Raji (cell line): ENCODE data around the gene CCDC92.

Source experiments
- POLR2A ChIP-seq: IDR thresholded peaks from 2 replicates; pipeline ENCODE4 v1.6.1; 2011; ENCODE audit warnings: low read depth, low read length, control low read depth; ENCODE audit not compliant: insufficient read depth

CCDC92 gene

DNA sequence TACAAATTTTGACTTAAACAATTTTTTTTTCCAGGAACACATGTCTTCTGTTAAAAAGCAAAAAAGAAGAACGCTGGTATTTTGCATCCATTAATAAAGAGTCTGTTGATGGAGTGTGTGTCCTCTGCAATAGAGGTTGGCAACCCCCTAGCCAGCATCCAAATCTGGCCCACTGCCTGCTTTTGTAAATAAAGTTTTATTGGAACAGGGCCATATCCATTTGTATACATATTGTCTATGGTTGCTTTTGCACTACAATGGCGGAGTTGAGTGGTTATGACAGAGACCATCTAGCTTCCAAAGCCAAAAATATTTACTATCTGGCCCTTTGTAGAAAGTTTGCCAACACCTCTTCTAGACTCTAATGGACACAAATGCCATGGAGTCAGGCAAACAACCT is 49.6 kb downstream of the CCDC92 start:
- TF ChIP-seq POLR2A, result no peak

DNA sequence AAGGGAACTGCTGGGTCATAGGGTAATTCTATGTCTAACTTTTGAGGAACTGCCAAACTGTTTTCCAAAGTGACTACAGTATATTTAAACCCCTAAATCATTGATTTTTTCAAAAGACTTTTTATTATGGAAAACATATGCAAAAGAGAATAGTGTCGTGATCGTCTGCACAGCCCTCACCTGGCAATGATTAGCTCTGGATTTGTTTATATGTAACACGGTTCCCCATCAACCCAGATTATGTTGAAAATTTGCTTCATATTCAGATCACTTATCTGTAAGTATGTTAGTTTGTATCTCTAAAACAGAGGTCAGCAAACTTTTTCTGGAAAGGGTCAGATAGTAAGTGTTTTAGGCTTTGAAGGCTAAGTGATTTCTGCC is 52.7 kb downstream of the CCDC92 start:
- TF ChIP-seq POLR2A, result no peak

DNA sequence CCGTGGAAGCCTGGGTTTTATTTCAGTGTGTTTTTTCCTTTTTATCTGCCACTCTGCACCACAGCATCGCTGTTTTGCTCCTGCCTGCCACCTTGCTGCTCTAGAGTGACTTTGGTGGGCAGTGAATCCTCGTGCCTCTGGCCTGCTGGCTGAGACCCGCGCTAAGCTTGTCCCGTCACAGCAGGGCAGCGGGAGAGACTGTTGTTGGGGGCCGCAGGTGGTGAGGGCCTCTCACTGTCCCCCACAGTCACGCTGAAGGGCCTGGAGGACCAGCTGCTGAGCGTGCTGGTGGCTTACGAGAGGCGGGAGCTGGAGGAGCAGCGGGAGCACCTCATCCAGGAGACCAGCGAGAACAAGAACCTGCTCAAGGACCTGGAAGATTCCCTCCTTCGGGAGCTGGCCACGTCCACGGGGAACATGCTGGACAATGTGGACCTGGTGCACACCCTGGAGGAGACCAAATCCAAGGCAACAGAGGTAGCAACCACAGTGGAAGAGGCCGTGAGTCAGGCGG is 55.2 kb downstream of the CCDC92 start:
- TF ChIP-seq POLR2A, result no peak

DNA sequence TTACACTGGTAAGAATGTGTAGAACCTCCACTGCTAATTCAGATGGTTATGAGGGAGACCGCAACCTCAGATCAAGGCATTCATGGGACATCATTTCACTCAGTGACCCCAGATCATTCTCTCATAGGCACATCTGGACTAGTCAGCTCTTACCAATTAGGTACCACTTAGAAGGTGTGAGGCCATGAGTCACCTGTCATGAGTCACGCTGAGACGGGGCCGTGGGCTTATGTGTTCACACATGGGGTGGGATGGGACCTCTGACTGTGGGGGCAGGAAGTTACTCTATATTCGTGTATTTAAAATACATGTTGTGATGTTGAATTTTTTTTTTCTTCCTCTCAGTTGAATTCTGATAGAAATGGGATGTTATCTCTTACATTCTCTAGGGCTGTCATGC is 55.9 kb downstream of the CCDC92 start:
- TF ChIP-seq POLR2A, result no peak

DNA sequence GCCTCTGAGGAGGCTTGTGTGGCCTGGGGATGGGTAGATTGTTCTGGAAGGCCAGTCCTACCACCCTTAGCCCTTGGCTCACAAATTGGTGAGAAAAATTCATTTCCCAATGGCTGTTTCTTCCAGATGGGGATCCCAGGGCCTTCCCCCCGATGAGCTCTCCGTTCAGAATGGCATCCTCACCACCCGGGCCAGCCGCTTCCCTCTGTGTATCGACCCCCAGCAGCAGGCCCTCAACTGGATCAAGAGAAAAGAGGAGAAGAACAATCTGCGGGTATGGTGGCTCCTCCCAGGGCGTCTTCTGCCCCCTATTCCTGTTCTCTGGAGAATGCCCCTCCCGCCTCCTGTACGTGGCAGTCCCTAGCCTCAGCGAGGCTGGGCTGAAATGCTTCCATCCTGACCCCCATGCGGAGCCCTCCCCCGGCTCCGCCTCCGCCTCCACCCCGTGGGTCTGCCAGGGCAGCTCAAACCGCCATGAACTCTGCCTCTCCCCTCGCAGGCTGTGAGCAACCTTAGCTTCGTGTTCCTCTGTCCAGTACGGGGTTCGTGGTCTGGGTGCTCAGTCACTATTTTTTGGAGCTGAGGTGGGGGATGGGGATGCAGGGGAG is 57.8 kb downstream of the CCDC92 start:
- no peak for TF ChIP-seq POLR2A

DNA sequence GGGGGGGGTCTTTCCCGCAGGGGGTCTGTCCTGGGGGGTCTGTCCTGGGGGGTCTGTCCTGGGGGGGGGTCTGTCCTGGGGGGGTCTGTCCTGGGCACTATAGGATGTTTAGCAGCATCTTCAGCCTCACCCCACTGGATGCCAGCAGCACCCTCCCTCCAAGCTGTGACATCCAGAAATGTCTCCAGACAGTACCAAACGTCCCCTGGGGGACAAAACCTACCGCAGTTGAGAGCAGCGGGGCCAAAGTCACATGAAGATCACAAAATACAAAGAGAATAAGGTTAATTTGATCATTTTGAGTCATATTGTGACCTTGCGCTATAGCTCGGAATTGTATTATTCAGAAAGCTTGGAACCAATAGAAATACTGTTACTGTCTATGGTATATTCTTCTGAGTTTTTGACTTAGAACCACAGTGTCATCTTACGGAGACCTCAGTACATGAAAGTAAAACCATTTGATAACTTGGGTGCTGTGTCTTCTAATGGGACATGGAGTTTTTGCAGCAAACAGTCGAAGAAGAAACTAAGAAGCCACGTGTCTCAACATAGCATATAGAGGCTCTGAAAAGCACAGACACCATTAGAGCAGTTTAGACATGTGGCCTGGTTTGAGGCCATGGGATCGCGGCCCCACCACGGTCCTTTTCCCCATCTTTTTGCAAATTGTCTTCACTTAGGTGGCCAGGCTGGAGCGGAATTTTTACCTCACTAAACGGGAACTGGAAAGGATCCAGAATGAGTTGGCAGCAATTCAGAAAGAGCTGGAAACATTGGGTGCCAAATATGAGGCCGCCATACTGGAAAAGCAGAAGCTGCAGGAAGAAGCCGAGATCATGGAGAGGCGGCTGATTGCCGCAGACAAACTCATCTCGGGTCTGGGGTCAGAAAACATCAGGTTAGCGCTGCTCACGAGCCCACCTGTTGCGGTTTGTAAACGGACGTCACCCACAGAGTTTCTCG is 59.9 kb downstream of the CCDC92 start:
- no peak for TF ChIP-seq POLR2A

DNA sequence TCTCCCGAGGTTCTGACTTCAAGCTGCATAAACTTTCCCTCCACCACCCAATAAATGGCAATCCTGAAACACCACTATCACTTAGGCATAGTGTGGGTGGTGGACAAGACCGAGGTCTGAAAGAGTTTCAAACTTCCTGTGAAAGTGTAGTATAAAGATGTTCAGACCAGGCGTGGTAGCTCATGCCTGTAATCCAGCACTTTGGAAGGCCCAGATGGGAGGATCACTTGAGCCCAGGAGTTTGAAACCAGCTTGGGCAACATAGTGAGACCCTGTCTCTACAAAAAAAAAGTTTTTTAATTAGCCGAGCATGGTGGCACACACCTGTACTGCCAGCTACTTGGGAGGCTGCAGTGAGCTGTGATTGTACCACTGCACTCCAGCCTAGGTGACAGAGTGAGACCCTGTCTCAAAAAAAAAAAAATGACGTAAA is 61.9 kb downstream of the CCDC92 start:
- no peak for TF ChIP-seq POLR2A

DNA sequence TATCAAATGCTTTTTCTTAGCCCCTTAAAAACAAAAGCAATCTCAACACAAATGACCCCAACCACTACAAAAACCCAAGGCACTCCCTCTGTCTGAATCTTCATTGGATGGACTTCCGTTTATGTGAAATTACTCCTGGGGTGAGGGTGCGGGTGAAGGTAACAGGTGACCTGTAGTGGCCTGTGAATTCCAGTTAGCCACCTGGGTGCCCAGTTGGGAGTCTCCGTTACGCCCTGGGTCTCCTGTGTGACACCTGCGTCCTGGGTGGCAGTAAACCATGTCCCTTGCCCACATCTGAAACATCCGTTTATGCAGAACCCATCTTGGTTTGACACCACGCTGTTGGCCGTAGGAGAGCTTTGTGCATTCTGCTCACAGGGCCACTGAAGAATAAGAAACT is 62.6 kb downstream of the CCDC92 start:
- no peak for TF ChIP-seq POLR2A

DNA sequence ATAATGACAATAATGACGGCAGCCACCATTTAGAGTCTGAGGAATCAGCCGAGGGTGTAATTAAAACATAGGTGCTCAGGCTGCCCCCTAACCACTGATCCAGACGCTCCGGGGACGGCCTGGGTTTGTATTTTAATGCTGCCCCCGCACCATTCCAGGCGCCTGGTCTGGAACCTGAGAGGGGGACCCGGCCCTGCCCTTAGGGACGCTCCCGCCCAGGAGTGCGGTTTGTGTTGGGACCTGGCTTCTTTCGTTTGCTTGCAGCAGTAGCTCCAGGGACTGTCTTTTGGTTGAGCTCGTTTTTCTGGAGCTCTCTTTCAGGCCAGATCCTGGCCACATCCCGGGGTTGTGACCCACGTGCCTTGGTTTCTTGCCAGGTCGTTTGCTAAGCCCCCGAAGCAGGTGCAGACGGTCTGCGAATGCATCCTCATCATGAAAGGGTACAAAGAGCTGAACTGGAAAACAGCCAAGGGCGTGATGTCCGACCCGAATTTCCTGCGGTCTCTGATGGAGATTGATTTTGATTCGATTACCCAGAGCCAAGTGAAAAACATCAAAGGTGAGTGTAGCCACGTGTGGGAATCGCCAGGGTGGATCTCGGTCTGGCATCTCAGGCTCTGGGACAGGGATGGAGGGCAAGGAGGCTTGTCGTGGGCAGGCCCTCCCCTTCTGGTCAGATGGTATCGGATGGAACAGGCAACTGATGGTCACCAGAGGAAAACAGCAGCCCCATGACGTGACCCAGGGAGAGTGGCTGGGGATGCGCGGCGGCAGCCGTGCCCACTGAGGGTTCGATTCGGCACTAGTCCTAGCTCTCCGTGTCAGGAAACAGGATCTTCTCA is 63.5 kb downstream of the CCDC92 start:
- no peak for TF ChIP-seq POLR2A

DNA sequence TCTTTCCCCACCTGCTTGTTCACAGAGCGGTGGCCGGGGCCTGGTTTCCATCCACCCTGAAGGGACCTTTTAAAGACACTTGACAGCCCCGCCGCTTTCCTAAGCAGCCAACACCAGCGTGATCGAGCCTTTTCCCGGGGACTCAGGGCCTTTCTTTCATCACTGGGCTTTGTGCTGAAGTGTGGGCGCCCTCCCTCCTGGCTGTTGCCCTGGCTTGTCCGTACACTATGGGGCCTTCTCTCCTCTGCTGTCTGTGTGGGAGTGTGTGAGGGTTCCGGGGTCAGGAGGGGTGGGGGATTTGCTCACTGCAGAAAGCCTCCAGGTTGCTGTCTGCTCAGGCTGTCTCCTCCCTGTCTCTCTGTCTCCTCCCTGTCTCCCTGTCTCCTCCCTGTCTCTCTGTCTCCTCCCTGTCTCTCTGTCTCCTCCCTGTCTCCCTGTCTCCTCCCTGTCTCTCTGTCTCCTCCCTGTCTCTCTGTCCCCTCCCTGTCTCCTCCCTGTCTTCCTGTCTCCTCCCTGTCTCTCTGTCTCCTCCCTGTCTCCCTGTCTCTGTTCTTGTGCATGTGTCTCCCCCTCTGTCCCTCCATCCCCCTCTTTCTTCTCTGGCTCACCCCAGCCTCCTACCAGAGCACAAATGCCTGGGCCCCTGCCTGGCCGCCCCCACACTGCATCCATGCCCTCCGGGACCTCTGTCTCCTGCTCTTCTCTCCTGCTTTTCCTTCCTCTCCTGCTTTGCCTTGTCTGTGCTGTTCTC is 64.7 kb downstream of the CCDC92 start:
- no peak for TF ChIP-seq POLR2A

DNA sequence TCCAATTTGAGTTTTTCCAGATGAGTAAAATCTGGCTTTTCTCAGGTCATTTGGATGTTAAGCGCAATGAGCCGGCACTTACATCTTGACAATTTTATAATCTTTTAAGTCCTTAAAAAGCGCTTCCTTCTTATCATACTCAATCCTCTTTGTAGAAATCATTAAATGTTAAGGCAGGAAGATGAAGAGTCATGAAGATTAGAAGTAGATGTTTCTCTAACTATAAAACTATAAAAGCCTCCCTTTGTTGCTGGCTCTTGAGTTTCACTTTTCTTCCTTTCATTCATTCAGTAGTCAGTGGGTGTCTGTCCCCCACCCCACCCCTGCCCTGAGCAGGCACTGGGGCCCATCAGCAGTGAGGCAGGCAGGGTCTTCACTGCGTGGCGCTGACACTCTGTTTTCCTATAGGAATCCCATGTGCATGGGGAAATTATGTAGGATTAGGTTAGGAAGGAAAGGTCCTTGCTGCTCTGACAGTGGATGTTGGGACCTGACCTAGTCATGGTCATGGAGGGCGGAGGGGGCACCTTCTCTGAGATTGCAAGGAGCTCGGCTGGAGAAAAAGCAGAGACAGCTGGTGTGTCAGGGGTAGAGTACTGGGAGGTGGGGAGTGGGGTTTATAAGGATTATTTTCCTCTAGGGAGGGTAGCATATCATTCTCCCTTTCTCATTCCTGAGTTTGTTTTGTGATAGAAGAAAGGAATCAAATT is 65.8 kb downstream of the CCDC92 start:
- TF ChIP-seq POLR2A, result no peak

DNA sequence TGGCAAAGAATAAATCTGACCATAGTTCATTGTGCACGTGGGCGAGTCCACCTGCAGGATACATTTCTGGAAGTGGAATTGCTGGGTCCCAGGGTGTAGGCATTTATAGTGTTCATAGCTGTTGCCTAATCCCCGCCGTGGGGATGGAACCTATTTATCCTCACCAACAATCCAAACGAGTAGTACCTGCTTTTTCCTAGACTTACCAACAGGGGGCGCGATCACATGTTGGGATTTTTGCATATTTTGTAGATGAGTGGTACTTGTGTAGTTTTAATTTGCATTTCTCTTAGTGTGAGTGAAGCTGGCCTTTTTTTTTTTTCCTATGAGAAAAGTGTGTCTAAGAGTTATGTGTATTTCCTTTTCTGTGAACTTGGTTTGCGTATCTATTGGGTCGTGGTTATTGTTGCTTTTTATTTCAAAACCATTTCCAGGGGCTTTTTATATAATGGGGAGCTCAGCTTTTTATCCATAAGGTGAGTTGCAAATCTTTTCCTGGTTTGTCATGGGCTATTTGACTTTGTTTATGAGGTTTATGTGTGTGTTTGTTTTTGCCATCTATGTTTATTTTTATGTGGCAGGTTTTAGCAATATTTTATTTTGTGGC is 67.2 kb downstream of the CCDC92 start:
- TF ChIP-seq POLR2A, result no peak

DNA sequence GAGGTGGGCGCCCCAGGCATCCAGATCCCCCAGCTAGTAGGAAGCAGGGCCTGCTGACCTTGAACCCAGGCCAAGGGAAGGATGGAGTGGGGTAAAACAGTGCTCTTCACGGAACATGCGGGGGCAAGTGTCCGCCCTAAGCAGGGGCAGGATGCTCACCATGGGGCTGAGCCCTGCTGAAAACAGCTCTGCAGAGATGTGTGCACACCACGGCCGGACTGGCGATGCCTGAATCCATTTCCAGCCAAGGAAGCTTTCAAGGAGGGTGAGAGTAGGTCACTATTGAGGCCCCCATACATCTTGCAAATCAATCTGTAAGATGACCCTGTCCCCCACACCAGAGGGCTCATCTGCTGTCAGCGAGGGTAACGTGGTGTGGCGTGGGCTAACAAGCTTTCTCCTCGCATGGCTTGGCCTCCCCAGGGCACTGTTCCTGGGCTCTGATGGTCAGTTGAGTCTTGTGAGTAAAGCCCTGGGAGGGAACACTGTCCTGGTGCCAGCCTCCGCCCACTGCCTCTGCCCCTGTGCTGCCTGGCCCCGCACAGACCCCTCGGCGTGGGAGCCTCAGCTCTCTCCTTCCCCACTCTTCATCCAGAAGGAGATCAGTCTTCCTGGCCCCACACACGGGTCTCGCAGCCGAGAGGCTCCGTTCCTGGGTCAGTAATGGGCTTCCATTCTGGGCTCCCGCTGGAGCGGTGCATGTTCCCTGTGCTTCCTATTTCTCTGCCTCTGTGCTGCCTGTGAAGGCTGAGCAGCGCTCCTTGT is 69.1 kb downstream of the CCDC92 start:
- no peak for TF ChIP-seq POLR2A
